Coronary artery (tissue), 2 donors: Measurements from ENCODE around the gene WDR5B.
"Not testable (repeated sequence)": the region's sequence is repeated elsewhere in the genome, so short reads cannot be mapped to it uniquely, and the experiment has no call there.

ENCODE experiments used
- DNase-seq: peaks from one replicate; pipeline ENCODE4 v3.0.0-alpha.2; 2017; ENCODE audit warnings: low spot score
- H3K27ac ChIP-seq, 2 donors: fragments of 200-600 bp; sonication (generic); one replicate each; pipeline ENCODE4 v1.5.1; 2016 to 2019
- H3K4me3 ChIP-seq: fragments of 200-600 bp; sonication (generic); 2 replicates; pipeline ENCODE4 v1.5.1; 2016; ENCODE audit warnings: mild to moderate bottlenecking, moderate library complexity
- CTCF ChIP-seq: fragments of 200-600 bp; sonication (generic); IDR thresholded peaks from one replicate; pipeline ENCODE4 v1.5.1; 2019; ENCODE audit warnings: antibody characterized with exemption

Gene WDR5B

GRCh38 chr3:122374034-122374433 is 41.8 kb downstream of the WDR5B start:
- DNase-seq, result no peak
- no peak overlapping the region for H3K4me3 ChIP-seq
- no peak overlapping the region for H3K27ac ChIP-seq
- no peak for TF ChIP-seq CTCF

GRCh38 chr3:122366379-122366749 is 49.5 kb downstream of the WDR5B start:
- Histone ChIP-seq H3K4me3 (no peak overlapping the region), H3K27ac (no peak overlapping the region)
- TF ChIP-seq CTCF, result no peak
- DNase-seq, result no peak

GRCh38 chr3:122365582-122366378 is 50.1 kb downstream of the WDR5B start:
- not testable (repeated sequence) for H3K4me3 ChIP-seq, DNase-seq, H3K27ac ChIP-seq

- Histone ChIP-seq H3K27ac (no peak overlapping the region), H3K4me3 (no peak overlapping the region)
- TF ChIP-seq CTCF, result no peak
- no peak for DNase-seq
Observed at GRCh38 chr3:122365073-122365472, 50.8 kb downstream of the WDR5B start.

- TF ChIP-seq CTCF, result no peak
- no peak for DNase-seq
- Histone ChIP-seq H3K4me3 (no peak overlapping the region), H3K27ac (no peak overlapping the region)
Observed at GRCh38 chr3:122364490-122364889, 51.4 kb downstream of the WDR5B start.
